HepG2 (cell line): Measurements from ENCODE around the gene NCOA3. TPM values are rescaled to one million over a fixed set of nuclear protein-coding genes. Genes with fewer than 3 reads are reported as not detected.

Experiments used
- ATF7-NPFF ChIP-seq: sonication (generic); formaldehyde crosslinking; IDR thresholded peaks from 2 replicates; pipeline ENCODE4 v1.8.1; 2023; ENCODE audit warnings: mild to moderate bottlenecking, low read depth, missing genetic modification reagents, moderate library complexity
- CAMTA2 ChIP-seq: sonication (generic); formaldehyde crosslinking; IDR thresholded peaks from 2 replicates; pipeline ENCODE4 v1.4.0; 2020; ENCODE audit warnings: mild to moderate bottlenecking, missing genetic modification reagents, borderline replicate concordance
- DPF2 ChIP-seq: sonication (generic); formaldehyde crosslinking; IDR thresholded peaks from 2 replicates; pipeline ENCODE4 v1.4.0; 2020; ENCODE audit warnings: mild to moderate bottlenecking, low read depth, missing genetic modification reagents, borderline replicate concordance
- FOSL2 ChIP-seq: sonication (generic); formaldehyde crosslinking; IDR thresholded peaks from 2 replicates; pipeline ENCODE4 v1.4.0; 2020; ENCODE audit warnings: missing genetic modification reagents
- GPN1 ChIP-seq: sonication (generic); formaldehyde crosslinking; IDR thresholded peaks from 2 replicates; pipeline ENCODE4 v1.5.1; 2020; ENCODE audit warnings: missing genetic modification reagents, borderline replicate concordance
- MAFG ChIP-seq: sonication (generic); formaldehyde crosslinking; IDR thresholded peaks from 2 replicates; pipeline ENCODE4 v1.5.1; 2020; ENCODE audit warnings: mild to moderate bottlenecking, missing genetic modification reagents
- MEF2D ChIP-seq: sonication (generic); formaldehyde crosslinking; IDR thresholded peaks from 2 replicates; pipeline ENCODE4 v1.5.1; 2020; ENCODE audit warnings: mild to moderate bottlenecking, missing genetic modification reagents
- NR3C1 ChIP-seq: sonication (generic); formaldehyde crosslinking; IDR thresholded peaks from 2 replicates; pipeline ENCODE4 v1.4.0; 2020; ENCODE audit warnings: missing genetic modification reagents
- SMAD3 ChIP-seq: sonication (generic); formaldehyde crosslinking; IDR thresholded peaks from 2 replicates; pipeline ENCODE4 v1.4.0; 2020; ENCODE audit warnings: missing genetic modification reagents
- SRSF4 ChIP-seq: fragments of 200-400 bp; formaldehyde crosslinking; IDR thresholded peaks from one replicate; pipeline ENCODE4 v1.6.1; 2018; ENCODE audit warnings: mild to moderate bottlenecking, low read depth, low read length, moderate library complexity; ENCODE audit not compliant: poor library complexity, severe bottlenecking
- U2AF2 ChIP-seq: fragments of 200-400 bp; formaldehyde crosslinking; IDR thresholded peaks from 2 replicates; pipeline ENCODE4 v1.6.1; 2017; ENCODE audit warnings: low read depth, mild to moderate bottlenecking, low read length
- ZNF329 ChIP-seq: sonication (generic); formaldehyde crosslinking; IDR thresholded peaks from 2 replicates; pipeline ENCODE4 v1.9.0; 2021; ENCODE audit warnings: low read depth, mild to moderate bottlenecking, missing genetic modification reagents
- ZNF383 ChIP-seq: sonication (generic); formaldehyde crosslinking; IDR thresholded peaks from 2 replicates; pipeline ENCODE4 v1.4.0; 2020; ENCODE audit warnings: missing genetic modification reagents, mild to moderate bottlenecking, borderline replicate concordance
- ZSCAN9 ChIP-seq: IDR thresholded peaks from 2 replicates; pipeline ENCODE4 v1.6.1; 2016; ENCODE audit warnings: borderline replicate concordance
- polyA plus RNA-seq, 8 experiments: library from polyadenylated mRNA; depleted of rRNA in 3 of 8; stranded (reverse) in 7 of 8; unstranded in 1 of 8; fragments of >200 nt; fragmentation: Illumina TruSeq in 4 of 8; extraction: Trizol in 4 of 8; gene quantifications; 2 replicates each; pipeline versions ENCODE4 v1.2.1 to v1.2.3, GENCODE V29; 2011 to 2016; ENCODE audit warnings: low read depth in 4 of 8, missing spikeins in 1 of 8, mixed read lengths in 1 of 8; ENCODE audit not compliant: insufficient read depth in 1 of 8
- total RNA-seq, 5 experiments: library from RNA; depleted of rRNA; stranded (reverse); fragments of >200 nt; fragmentation: Illumina TruSeq; extraction: Trizol; gene quantifications; 2 replicates each; pipeline ENCODE4 v1.2.3, GENCODE V29; 2016; ENCODE audit warnings: low read depth in 1 of 5
- TF ChIP-seq, protein P1 (sequence below): sonication (generic); formaldehyde crosslinking; IDR thresholded peaks from 2 replicates; pipeline ENCODE4 v1.4.0; 2020; ENCODE audit warnings: mild to moderate bottlenecking, missing genetic modification reagents
- TF ChIP-seq, protein P2 (sequence below): sonication (generic); formaldehyde crosslinking; IDR thresholded peaks from 2 replicates; pipeline ENCODE4 v1.4.0; 2020; ENCODE audit warnings: missing genetic modification reagents
- TF ChIP-seq, protein P3 (sequence below): fragments of 450-650 bp; IDR thresholded peaks from 2 replicates; pipeline ENCODE4 v1.6.1; 2017; ENCODE audit warnings: mild to moderate bottlenecking

The NCOA3 gene
- total and polyA plus RNA-seq, 2 of the 13 experiments (the other 11 are each of a cell fraction or from before 2014, with no cell fraction given) = 35.0 to 56.8 TPM

DNA sequence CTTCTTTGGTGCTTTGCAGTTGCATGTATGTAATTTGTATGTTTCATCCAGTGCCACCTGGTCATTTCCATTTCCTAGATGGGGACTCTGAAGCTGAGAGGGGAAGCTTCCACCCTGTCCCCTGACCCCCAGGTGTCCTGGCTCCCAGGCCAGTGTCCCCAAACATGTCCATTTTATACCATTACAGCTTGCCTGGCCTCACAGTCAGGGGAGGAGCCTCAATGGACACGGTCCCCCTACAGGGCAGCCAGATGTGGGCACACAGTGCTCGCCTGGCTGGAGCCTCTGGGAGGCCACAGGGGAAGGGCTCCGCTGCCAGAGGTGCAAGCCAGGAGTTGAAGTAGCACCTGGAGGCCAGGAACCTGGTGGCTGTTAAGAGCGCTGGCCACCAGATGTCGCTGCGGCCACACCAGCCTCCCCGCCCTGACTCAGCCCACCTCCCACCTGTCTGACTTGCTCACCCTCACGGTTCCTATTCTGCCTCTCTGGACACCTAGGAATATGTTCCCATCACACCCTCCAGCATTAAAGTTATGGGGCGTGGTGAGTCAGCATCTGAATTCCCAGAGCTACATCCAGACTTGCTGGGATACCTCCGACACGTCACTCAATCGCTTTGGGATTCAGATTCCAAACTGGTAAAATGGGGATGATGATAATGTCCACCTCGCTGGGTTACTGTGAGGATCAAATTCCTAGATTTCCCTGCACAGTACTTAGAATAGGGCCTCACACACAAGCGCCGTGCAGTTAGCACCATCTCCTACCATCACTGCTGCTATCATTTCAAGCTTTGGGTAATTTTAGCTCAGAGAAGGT is 176.2 kb downstream of the NCOA3 start (continued):
- TF ChIP-seq ZNF383 (CRISPR knock-in tag) = no peak
- TF ChIP-seq GPN1 (CRISPR knock-in tag) = 0 out of 2 replicates have a peak, but pooled peaks have one; percentile 62
- TF ChIP-seq DPF2 = no peak
- TF ChIP-seq ZSCAN9 (CRISPR knock-in tag) = 0 out of 2 replicates have a peak, but pooled peaks have one; percentile 44
- TF ChIP-seq, protein P1, sequence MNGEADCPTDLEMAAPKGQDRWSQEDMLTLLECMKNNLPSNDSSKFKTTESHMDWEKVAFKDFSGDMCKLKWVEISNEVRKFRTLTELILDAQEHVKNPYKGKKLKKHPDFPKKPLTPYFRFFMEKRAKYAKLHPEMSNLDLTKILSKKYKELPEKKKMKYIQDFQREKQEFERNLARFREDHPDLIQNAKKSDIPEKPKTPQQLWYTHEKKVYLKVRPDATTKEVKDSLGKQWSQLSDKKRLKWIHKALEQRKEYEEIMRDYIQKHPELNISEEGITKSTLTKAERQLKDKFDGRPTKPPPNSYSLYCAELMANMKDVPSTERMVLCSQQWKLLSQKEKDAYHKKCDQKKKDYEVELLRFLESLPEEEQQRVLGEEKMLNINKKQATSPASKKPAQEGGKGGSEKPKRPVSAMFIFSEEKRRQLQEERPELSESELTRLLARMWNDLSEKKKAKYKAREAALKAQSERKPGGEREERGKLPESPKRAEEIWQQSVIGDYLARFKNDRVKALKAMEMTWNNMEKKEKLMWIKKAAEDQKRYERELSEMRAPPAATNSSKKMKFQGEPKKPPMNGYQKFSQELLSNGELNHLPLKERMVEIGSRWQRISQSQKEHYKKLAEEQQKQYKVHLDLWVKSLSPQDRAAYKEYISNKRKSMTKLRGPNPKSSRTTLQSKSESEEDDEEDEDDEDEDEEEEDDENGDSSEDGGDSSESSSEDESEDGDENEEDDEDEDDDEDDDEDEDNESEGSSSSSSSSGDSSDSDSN (CRISPR knock-in tag) = no peak; the same call in 1 of the 2 replicates
- TF ChIP-seq, protein P2, sequence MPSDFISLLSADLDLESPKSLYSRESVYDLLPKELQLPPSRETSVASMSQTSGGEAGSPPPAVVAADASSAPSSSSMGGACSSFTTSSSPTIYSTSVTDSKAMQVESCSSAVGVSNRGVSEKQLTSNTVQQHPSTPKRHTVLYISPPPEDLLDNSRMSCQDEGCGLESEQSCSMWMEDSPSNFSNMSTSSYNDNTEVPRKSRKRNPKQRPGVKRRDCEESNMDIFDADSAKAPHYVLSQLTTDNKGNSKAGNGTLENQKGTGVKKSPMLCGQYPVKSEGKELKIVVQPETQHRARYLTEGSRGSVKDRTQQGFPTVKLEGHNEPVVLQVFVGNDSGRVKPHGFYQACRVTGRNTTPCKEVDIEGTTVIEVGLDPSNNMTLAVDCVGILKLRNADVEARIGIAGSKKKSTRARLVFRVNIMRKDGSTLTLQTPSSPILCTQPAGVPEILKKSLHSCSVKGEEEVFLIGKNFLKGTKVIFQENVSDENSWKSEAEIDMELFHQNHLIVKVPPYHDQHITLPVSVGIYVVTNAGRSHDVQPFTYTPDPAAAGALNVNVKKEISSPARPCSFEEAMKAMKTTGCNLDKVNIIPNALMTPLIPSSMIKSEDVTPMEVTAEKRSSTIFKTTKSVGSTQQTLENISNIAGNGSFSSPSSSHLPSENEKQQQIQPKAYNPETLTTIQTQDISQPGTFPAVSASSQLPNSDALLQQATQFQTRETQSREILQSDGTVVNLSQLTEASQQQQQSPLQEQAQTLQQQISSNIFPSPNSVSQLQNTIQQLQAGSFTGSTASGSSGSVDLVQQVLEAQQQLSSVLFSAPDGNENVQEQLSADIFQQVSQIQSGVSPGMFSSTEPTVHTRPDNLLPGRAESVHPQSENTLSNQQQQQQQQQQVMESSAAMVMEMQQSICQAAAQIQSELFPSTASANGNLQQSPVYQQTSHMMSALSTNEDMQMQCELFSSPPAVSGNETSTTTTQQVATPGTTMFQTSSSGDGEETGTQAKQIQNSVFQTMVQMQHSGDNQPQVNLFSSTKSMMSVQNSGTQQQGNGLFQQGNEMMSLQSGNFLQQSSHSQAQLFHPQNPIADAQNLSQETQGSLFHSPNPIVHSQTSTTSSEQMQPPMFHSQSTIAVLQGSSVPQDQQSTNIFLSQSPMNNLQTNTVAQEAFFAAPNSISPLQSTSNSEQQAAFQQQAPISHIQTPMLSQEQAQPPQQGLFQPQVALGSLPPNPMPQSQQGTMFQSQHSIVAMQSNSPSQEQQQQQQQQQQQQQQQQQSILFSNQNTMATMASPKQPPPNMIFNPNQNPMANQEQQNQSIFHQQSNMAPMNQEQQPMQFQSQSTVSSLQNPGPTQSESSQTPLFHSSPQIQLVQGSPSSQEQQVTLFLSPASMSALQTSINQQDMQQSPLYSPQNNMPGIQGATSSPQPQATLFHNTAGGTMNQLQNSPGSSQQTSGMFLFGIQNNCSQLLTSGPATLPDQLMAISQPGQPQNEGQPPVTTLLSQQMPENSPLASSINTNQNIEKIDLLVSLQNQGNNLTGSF (CRISPR knock-in tag) = 0 out of 2 replicates have a peak, but pooled peaks have one; percentile 18
- TF ChIP-seq CAMTA2 (CRISPR knock-in tag) = no peak
- TF ChIP-seq MAFG = no peak
- TF ChIP-seq ZNF329 (CRISPR knock-in tag) = peak; percentile 91
- TF ChIP-seq, protein P3, sequence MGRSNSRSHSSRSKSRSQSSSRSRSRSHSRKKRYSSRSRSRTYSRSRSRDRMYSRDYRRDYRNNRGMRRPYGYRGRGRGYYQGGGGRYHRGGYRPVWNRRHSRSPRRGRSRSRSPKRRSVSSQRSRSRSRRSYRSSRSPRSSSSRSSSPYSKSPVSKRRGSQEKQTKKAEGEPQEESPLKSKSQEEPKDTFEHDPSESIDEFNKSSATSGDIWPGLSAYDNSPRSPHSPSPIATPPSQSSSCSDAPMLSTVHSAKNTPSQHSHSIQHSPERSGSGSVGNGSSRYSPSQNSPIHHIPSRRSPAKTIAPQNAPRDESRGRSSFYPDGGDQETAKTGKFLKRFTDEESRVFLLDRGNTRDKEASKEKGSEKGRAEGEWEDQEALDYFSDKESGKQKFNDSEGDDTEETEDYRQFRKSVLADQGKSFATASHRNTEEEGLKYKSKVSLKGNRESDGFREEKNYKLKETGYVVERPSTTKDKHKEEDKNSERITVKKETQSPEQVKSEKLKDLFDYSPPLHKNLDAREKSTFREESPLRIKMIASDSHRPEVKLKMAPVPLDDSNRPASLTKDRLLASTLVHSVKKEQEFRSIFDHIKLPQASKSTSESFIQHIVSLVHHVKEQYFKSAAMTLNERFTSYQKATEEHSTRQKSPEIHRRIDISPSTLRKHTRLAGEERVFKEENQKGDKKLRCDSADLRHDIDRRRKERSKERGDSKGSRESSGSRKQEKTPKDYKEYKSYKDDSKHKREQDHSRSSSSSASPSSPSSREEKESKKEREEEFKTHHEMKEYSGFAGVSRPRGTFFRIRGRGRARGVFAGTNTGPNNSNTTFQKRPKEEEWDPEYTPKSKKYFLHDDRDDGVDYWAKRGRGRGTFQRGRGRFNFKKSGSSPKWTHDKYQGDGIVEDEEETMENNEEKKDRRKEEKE = no peak
- TF ChIP-seq NR3C1 (CRISPR knock-in tag) = no peak
- peak; percentile 84 for TF ChIP-seq FOSL2 (CRISPR knock-in tag)
- 0 out of 2 replicates have a peak, but pooled peaks have one; percentile 75 for TF ChIP-seq SMAD3 (CRISPR knock-in tag)
- TF ChIP-seq MEF2D (CRISPR knock-in tag) = peak; percentile 46; the same call in 1 of the 2 replicates
- no peak for TF ChIP-seq U2AF2
- peak; percentile 61; the same call in 1 of the 2 replicates for TF ChIP-seq ATF7-NPFF (CRISPR knock-in tag)
- TF ChIP-seq SRSF4 = no peak
